Myocyte (in vitro differentiated cells): ENCODE results near the gene RAD51AP1. TPM values are rescaled to one million over a fixed set of nuclear protein-coding genes. Genes with fewer than 3 reads are reported as not detected.
"Not testable (repeated sequence)": the region's sequence is repeated elsewhere in the genome, so short reads cannot be mapped to it uniquely, and the experiment has no call there.

Source experiments
- DNase-seq: peaks from one replicate; pipeline ENCODE4 v3.0.0-alpha.2; 2012; ENCODE audit warnings: low read depth
- polyA plus RNA-seq: library from polyadenylated mRNA; unstranded; fragments of >200 nt; gene quantifications from one replicate; pipeline ENCODE4 v1.2.1, GENCODE V29; 2012; ENCODE audit warnings: missing spikeins
- total RNA-seq: library from RNA; depleted of rRNA; stranded (reverse); fragments of >200 nt; gene quantifications from 2 replicates; pipeline ENCODE4 v1.2.3, GENCODE V29; 2014

RAD51AP1 gene, protein sequence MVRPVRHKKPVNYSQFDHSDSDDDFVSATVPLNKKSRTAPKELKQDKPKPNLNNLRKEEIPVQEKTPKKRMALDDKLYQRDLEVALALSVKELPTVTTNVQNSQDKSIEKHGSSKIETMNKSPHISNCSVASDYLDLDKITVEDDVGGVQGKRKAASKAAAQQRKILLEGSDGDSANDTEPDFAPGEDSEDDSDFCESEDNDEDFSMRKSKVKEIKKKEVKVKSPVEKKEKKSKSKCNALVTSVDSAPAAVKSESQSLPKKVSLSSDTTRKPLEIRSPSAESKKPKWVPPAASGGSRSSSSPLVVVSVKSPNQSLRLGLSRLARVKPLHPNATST
- 2.2 and 3.4 TPM in 2 replicates for total RNA-seq
- 1.0 TPM for polyA plus RNA-seq

GRCh38 chr12:4538207-4539160 lies at the start of gene RAD51AP1:
Gene RAD51AP1, plus strand, starts transcription at chr12:4538890. Its CDS starts 50 bp downstream, at chr12:4538940.
- peak; percentile 97 for DNase-seq

DNA sequence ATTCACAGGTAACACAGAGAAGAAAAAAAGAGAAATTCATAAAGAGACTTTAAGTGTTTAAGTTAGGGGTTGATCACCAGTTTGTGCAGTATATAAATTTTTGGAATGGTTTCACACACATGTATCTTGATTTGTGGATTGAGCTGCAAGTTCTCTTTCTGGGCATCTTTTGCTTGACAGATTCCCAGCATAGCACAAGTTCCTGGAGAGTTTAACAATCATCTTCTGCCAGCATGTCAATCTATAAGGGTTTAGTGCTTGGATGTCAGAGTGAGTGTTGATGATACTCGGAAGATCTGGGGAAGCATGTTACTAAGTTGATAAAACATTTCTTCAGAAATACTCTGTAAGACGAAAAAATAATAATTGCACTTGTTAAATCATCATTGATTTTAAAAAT lies 49.1 kb upstream of the RAD51AP1 start:
- DNase-seq: no peak

DNA sequence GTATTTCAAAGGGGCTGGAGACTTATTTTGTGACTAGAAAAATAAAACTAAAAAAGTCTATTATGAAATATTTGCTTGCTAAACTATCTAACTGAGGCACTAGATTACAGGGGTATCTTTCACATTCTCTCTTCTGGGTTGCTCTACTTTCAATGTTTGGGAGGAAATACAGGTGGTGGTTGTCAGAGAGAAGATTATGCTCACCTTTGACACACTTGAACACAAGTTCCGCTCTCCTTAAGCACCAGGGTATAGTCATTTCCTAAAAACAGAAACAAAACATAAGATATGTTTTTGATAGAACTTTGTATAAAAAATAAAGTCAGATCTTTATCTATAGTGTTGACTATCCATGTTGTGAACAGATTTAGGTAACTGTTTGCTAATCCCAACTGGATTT lies 47.7 kb upstream of the RAD51AP1 start:
- no peak for DNase-seq

- no peak for DNase-seq
Observed at GRCh38 chr12:4496145-4496838, 42.4 kb upstream of the RAD51AP1 start.

GRCh38 chr12:4499186-4499585 lies 39.5 kb upstream of the RAD51AP1 start:
- DNase-seq: no peak

DNA sequence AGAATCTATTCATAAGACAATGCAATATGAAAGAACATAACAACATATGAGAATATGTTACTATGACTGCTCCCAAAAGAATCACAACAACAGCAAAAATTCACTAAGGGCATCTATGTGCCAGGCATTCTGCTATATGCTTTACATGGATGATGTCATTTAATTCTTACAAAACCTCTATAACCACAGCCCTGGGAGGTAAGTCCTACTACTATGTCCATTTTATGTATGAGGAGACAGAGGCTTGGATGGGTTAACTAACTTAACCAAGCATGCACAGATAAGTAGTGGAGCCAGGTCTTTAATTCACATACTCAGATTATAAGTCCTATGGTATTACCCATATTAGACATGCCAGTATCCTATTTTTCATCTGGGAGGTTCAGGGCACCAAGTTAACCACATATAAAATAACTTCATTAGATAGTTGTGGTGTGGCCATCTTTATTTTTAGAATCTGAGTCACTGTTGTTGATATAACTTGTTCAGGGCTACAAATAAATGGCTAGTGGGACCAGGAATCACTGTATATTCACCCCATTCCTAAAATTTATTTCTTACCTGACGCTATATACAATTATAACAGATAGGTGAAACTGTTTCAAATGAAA lies 33.2 kb upstream of the RAD51AP1 start:
- peak; percentile 85 for DNase-seq

GRCh38 chr12:4506430-4506829 lies 32.3 kb upstream of the RAD51AP1 start:
- DNase-seq: no peak

DNA sequence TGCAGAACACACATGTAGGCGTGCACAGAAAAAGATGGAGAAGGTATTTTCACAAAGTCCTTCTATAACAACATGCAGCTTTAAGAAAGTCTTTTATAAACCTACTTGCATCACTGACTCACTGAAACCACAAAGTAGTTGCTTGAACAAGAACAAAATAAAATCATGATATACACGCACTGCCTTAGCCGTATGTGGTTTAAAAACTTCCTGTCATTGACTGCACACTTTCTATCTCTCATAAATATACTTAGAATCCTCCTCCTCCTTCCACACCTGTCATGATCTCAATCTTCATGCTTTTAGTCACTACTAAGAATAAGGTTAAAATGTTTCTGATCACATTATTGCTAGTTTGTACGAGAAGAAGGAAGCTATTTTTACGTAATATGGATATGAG lies 31.8 kb upstream of the RAD51AP1 start:
- DNase-seq: peak; percentile 55

DNA sequence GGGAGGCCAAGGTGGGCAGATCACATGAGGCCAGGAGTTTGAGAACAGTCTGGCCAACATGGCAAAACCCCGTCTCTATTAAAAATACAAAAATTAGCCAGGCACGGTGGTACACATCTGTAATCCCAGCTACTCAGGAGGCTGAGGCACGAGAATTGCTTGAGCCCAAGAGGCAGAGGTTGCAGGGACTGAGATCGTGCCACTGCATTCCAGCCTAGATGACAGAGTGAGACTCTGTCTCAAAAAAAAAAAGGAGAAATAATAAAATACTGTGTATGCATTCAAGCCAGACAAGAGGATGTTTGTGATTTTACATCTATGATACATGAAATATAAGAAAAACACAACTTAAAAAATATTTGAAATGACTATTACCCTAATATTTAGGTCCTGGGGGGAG lies 30.2 kb upstream of the RAD51AP1 start:
- not testable (repeated sequence) for DNase-seq

DNA sequence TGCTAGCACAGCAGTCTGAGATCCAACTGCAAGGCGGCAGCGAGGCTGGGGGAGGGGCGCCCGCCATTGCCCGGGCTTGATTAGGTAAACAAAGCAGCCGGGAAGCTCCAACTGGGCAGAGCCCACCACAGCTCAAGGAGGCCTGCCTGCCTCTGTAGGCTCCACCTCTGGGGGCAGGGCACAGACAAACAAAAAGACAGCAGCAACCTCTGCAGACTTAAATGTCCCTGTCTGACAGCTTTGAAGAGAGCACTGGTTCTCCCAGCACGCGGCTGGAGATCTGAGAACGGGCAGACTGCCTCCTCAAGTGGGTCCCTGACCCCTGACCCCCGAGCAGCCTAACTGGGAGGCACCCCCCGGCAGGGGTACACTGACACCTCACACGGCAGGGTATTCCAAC lies 29.4 kb upstream of the RAD51AP1 start:
- DNase-seq: not testable (repeated sequence)

- DNase-seq: no peak
Observed at GRCh38 chr12:4518106-4518728, 20.5 kb upstream of the RAD51AP1 start.

DNA sequence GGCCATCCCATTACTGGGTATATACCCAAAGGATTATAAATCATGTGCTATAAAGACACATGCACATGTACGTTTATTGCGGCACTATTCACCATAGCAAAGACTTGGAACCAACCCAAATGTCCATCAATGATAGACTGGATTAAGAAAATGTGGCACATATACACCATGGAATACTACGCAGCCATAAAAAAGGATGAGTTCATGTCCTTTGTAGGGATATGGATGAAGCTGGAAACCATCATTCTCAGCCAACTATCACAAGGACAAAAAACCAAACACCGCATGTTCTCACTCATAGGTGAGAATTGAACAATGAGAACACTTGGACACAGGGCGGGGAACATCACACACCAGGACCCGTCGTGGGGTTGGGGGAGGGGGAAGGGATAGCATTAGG lies 15.2 kb upstream of the RAD51AP1 start:
- not testable (repeated sequence) for DNase-seq

DNA sequence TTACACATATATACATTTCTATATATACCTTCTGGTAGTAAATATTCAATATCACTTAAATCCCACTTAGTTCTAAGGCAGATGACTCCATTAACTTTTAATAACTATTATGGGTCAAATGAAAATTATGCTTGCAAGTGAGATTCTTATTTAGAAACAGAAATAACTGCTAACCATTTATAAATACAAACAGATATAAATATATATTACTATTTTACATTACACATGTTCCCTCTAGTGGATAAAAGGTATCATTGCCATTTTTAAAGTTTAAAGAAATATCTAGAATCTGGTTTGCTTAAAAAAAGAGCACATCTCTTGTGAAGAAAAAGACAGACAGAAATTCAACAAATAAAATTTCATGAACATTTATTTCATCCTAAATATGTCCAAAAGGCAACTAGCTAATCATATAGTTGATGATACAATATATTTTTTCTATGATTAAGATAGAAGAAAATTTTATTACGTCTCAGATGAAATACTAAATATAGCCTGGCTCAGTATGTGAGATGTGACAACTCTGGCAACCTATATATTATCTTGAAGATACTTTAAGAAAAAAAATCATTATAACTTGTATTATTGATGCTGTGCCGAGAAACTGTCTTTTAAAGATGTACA lies 11.7 kb upstream of the RAD51AP1 start:
- DNase-seq: peak; percentile 24

- no peak for DNase-seq
Observed at GRCh38 chr12:4530160-4530559, 8.5 kb upstream of the RAD51AP1 start.

DNA sequence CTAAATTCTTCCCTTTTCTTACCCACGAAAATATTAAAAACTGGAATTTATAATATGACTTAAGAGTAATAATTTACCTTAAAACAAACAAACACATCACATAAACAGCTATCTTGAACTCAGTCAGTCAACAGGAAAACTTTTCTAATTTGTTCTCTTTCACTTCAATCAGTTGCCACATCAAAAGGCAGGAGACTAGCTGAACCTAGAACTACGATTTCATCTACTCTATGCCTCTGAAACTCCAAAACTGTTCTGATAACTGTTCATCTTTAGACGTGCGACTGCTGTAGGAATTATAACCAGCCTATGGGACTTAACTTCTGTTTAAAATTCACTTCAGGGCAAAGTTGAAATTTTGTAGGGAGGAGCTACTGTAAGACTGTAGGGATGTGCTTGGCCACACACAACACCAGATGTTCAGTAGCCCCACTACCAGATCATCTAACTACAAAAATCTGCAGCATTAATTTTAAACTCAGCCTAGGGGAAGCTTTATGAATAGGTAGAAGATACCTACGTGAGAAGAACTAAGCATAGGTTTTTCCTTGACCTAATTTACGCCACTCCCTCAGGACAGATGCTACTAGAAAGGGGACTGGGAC lies 7.6 kb upstream of the RAD51AP1 start:
- no peak for DNase-seq

DNA sequence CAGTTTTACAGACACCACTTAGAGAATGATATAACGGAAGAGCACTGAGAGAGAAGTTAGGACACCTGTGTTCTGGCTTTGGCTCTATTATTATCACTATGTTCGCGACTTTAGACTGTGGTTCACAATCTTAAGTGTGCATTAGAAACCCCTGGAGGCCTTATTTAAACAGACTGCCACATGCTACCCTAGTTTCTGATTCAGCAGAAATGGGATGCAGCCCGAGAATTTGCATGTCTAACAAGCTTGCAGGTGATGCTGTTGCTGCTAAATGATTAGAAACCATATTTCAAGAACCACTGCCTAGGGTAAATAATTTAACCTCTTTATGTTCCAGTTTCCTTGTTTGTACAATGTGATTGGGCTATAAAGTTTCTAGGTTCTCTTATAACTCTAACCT lies 3.6 kb upstream of the RAD51AP1 start:
- DNase-seq: no peak

DNA sequence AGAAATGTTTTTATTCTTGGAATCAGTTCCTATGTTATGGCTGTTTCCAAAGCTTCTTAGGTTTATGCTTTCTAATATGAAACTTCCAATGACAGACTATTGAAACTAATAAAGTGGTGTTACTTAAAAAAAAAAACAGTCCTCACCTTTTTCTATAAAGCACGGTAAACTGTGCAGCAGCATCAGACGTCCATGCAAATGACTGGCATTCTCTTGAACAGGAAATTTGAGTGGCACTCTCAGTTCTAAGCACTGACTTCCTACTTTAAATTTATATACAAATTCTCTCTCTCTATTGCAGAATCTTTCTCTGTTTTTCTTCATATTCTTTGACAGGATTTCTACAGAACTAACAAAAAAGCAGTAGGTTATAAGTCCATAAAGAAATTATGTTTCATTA lies 2.8 kb upstream of the RAD51AP1 start:
- DNase-seq: no peak

- DNase-seq: no peak
Observed at GRCh38 chr12:4539167-4539870, 629 bp downstream of the RAD51AP1 start.

DNA sequence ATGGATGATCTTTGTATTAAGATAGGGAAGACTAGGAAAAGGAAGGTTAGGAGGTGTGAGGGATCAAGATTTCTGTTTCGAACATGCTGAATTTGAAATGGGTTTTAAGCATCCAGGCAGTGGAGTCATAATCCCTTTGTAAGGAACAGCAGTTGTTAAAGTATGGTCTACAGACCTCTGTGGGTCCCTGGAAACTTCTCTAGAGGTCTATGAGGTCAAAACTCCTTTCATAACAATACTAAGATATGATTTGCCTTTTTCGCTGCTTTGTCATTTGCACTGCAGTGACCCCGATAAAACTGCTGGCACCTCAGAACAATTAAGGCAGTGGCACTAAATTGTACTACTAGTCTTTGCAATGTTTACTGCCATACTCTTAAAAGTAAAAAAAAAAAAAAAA lies 1.5 kb downstream of the RAD51AP1 start:
- DNase-seq: no peak
